ENCODE data around the gene RERG. TPM values are rescaled to one million over a fixed set of nuclear protein-coding genes. Genes with fewer than 3 reads are reported as not detected.
"Not testable (repeated sequence)": the region's sequence is repeated elsewhere in the genome, so short reads cannot be mapped to it uniquely, and the experiment has no call there.

The RERG gene
- total RNA-seq, 1 experiment from 2014 or later, result 0.37 TPM

GRCh38 chr12:15225863-15226218, 4.6 kb upstream of the RERG start:
- in situ Hi-C loops (cut with HindIII; ENCODE audit: low pct_unique_long_range_greater_than_20kb, low sequenced_read_pairs), result not testable (repeated sequence)

GRCh38 chr12:15225136-15225862, 4.1 kb upstream of the RERG start:
- in situ Hi-C loops (cut with HindIII; ENCODE audit: low pct_unique_long_range_greater_than_20kb, low sequenced_read_pairs), result no loop called here
- no peak for DNase-seq (ENCODE audit: low read depth, low spot score)

More at GRCh38 chr12:15225863-15226218, 4.6 kb upstream of the RERG start:
- not testable (repeated sequence) for DNase-seq (ENCODE audit: low read depth, low spot score)

DNA sequence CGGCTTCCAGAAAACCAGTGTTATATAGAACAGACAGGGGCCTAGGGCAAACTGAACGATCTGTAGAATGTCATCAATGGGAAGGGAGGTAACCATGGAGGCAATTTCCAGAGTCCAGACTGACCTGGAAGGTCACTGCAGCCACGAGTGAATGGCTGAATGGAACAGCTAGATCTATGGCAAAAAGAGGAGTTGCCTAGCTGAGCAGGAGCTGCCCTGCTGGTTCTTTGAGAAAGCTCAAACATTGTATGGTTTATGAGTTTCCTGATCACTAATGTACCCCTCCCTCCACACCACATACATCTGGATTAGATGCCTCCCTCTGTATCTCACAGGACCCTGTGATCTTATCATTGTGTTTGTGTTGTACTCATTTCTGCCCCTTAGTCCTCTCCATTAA, 1.0 kb upstream of the RERG start:
- in situ Hi-C loops (cut with HindIII; ENCODE audit: low pct_unique_long_range_greater_than_20kb, low sequenced_read_pairs), result no loop called here

GRCh38 chr12:15220451-15220850, 766 bp downstream of the RERG start:
- in situ Hi-C loops (cut with HindIII; ENCODE audit: low pct_unique_long_range_greater_than_20kb, low sequenced_read_pairs), result no loop called here
- no peak for DNase-seq (ENCODE audit: low read depth, low spot score)

More for the DNA sequence above, 1.0 kb upstream of the RERG start:
- no peak for DNase-seq (ENCODE audit: low read depth, low spot score)

GRCh38 chr12:15218794-15219193, 2.4 kb downstream of the RERG start:
- in situ Hi-C loops (cut with HindIII; ENCODE audit: low pct_unique_long_range_greater_than_20kb, low sequenced_read_pairs), result no loop called here
- no peak for DNase-seq (ENCODE audit: low read depth, low spot score)

GRCh38 chr12:15216036-15216889, 5.0 kb downstream of the RERG start:
- in situ Hi-C loops (cut with HindIII; ENCODE audit: low pct_unique_long_range_greater_than_20kb, low sequenced_read_pairs), result no loop called here
- DNase-seq (ENCODE audit: low read depth, low spot score), result no peak

GRCh38 chr12:15214851-15215601, 6.2 kb downstream of the RERG start:
- in situ Hi-C loops (cut with HindIII; ENCODE audit: low pct_unique_long_range_greater_than_20kb, low sequenced_read_pairs), result no loop called here
- DNase-seq (ENCODE audit: low read depth, low spot score), result peak; percentile 31

DNA sequence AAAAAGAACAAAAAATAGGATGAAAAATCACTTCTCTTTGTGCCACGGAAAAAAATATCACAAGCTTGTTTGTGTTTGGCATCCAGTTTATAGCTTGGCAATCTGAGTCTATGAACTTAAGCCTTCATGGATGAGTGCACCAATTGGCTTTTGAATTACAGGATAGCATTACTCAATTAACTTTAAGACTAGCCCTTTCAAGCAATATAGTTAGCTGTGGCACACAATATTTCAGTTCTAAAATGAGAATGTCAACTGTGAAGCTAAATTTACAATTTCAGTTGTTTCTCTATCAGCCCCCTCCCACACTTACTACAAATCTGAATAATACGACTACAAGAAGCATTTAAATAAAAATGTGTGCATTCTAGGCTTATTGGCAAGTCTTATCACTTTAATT, 8.3 kb downstream of the RERG start:
- in situ Hi-C loops (cut with HindIII; ENCODE audit: low pct_unique_long_range_greater_than_20kb, low sequenced_read_pairs), result no loop called here
- DNase-seq (ENCODE audit: low read depth, low spot score), result no peak

- in situ Hi-C loops (cut with HindIII; ENCODE audit: low pct_unique_long_range_greater_than_20kb, low sequenced_read_pairs), result no loop called here
- no peak for DNase-seq (ENCODE audit: low read depth, low spot score)
These were observed 11.4 kb downstream of the RERG start for GRCh38 chr12:15209782-15210181.

DNA sequence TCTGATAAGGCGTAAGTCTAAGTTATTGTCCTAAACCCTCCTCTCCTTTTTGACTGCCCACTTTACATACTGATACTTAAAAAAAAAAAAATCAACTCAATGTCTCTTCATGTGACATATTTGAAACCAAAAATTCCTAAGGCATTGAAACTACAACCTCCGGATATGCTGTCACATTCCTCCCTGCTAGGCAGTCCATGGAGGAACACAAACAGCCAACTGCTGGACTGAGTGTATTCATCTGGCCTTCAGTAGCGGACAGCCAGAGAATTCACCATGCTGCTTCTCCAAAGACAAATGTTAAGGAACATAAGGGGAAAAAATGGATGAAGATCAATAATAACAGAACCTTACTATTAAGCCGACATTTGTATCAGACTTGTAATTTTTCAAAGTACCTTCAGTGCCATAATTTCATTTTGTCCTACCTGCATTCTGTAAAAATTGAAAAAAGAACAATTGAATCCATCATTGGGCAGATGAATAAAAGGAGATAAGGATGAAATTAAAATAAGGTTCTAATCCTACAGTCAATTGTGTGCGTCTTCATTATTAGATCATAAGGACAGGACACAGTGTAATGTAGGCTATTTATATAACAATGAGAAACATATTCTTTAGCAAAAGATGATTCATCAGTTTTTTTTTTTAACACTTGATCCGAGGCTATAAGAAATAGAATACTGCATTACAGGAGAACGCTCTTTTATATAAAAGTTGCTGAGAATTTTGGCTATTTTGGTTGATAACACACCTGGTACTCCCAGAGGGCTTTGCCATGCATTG, 12.2 kb downstream of the RERG start:
- peak; percentile 22 for DNase-seq (ENCODE audit: low read depth, low spot score)
- in situ Hi-C loops (cut with HindIII; ENCODE audit: low pct_unique_long_range_greater_than_20kb, low sequenced_read_pairs), result no loop called here

GRCh38 chr12:15208140-15208539, 13.1 kb downstream of the RERG start:
- DNase-seq (ENCODE audit: low read depth, low spot score), result no peak
- in situ Hi-C loops (cut with HindIII; ENCODE audit: low pct_unique_long_range_greater_than_20kb, low sequenced_read_pairs), result no loop called here

DNA sequence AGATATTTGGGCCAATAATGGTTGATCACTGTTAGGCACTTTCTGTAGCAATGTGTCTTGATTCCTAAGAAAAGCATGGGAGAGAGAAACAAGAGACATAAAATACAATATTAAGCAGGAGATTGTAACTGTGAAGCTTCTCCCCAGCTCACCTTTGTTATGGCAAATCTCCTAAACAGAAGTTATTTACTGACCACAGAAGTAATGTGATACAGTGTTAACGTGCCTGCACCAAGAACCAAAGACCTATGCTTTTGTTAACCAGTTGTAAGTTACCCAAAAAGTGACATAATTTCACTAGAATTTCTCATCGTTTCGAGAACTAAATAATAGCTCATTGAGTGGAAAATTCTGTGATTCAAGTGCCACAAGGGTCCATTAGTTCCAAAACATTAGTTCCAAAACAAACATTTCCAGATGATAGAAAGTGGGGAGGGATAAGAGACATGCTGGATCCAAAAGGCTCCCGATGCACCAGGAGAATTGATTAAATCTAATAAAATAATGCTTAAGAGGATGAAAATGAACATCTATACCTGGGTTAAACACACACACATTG, 14.3 kb downstream of the RERG start:
- in situ Hi-C loops (cut with HindIII; ENCODE audit: low pct_unique_long_range_greater_than_20kb, low sequenced_read_pairs), result no loop called here
- DNase-seq (ENCODE audit: low read depth, low spot score), result no peak

DNA sequence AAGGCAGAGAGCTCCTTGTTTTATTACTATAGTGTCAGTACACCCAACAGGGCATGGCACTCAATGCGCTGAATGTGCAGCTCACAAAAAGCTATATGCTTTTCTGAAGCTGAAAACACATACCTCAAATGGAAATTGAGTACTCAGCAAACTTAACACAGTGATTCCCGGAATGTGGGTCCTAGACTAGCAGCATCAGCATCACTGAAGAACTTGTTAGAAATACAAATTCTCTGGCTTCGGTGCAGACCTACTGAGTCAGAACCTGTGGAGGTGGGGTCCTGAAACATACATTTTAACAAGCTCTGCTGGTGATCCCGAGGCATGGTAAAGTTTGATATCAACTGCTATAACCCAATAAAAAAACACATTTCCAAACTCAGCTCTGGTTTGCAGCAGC, 14.9 kb downstream of the RERG start:
- in situ Hi-C loops (cut with HindIII; ENCODE audit: low pct_unique_long_range_greater_than_20kb, low sequenced_read_pairs), result no loop called here

DNA sequence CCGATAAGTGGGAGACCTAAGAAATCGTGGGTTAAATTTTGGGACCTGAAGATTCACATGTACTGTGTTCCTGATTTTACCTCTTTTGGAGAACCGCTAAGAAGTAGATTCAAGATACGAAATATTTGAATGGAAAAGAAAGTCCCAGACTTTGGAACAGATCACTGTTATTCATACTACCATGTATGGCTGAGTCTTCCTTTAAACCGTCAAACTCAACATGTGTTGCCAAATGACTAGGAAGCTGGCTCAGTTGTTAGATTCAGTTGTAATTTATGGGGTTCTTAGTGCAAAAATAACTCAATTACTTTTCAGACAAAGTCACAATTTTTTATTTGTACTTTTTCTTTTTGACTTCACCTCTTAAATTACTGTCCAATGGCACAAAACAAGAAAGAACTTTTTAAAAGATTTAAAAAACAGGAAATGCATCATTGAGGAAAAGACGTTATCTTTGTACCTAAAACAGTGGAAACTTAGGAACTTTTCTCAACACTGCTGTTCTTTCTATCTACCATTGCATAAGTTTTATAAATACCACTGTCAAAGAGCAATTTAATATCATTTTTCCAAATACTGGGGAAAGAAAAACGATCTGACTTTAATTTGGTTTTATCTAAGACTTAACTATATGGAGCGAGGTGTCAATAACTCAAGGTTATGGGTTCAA, 15.7 kb downstream of the RERG start:
- in situ Hi-C loops (cut with HindIII; ENCODE audit: low pct_unique_long_range_greater_than_20kb, low sequenced_read_pairs), result no loop called here
- no peak for DNase-seq (ENCODE audit: low read depth, low spot score)

More for the DNA sequence above, 14.9 kb downstream of the RERG start:
- no peak for DNase-seq (ENCODE audit: low read depth, low spot score)

- DNase-seq (ENCODE audit: low read depth, low spot score), result no peak
- in situ Hi-C loops (cut with HindIII; ENCODE audit: low pct_unique_long_range_greater_than_20kb, low sequenced_read_pairs), result no loop called here
These were observed 19.8 kb downstream of the RERG start for GRCh38 chr12:15201456-15201855.

DNA sequence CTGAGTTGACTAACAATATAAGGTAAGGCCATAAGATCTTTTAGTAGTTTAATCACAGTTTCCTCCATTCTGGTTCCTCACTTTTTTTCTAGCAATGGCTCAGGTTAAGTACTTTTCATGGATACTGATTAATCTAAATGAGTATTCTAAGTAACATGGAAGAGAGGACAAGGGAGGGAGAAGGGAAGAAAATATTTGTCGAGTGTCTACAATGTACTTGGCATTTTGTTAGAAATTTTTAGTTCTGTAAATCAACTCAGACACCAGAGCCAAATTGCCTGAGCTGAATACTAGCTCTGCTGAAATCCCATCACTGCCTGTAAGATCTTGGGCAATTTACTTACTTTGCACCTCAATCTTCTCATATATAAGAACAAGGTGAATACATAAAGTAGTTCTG, 20.2 kb downstream of the RERG start:
- in situ Hi-C loops (cut with HindIII; ENCODE audit: low pct_unique_long_range_greater_than_20kb, low sequenced_read_pairs), result no loop called here
- DNase-seq (ENCODE audit: low read depth, low spot score), result no peak

DNA sequence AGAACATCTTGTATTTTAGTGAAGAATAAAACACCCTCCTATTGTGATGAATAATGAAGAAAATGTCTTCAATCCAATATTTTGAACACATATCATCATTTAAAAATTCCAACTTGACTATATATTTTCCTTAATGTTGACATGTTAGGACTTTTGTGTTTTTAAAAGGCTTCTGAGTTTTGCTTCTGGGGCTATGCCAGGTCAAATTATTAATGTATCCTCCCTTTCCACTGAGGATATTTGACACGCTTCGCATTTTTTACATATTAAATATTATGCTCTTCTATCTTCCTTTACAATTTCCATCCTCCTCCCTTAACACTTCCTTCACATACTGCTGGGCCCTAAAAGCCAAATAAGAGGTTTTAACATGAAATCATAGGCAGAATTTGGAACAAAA, 20.6 kb downstream of the RERG start:
- in situ Hi-C loops (cut with HindIII; ENCODE audit: low pct_unique_long_range_greater_than_20kb, low sequenced_read_pairs), result no loop called here
- DNase-seq (ENCODE audit: low read depth, low spot score), result no peak

Measured in SK-MEL-5 (cell line).